ENCODE results near the gene DOCK6.
A peak's percentile ranks its signal among the peaks of the same experiment; 100 is the strongest.

Gene DOCK6

DNA sequence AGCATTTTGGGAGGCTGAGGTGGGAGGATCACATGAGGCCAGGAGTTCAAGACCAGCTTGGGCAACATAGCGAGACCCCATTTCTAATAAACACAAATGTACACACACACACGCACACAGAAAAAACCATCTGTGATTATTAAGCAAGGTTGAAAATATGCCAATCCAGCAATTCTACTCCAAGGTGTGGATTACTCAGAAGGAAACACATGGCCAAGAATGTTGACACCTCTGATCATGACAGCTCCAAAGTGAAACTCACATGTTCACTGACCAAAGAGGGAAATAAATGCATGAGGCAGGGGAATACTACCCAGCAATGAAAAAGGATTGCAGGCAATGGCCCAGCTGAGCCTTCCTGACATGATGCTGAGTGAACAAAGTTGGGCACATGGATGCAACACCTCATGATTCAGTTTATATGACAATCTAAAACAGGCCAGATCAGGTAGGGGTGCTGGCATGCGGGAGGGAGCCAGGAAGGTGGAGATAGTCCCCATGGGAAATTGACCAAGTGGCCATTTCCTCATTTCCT, 4.4 kb downstream of the DOCK6 start (continued):
- TF ChIP-seq ZNF585B (tag by site-specific recombination; IDR thresholded peaks at IDR 0.05) (no peak), ZFHX2 (tag by site-specific recombination; conservative IDR thresholded peaks at IDR 0.05) (no peak), PRDM1 (tag by site-specific recombination; IDR thresholded peaks at IDR 0.05) (no peak), ZNF623 (tag by site-specific recombination; IDR thresholded peaks at IDR 0.05) (0 out of 2 replicates have a peak, but pooled peaks have one; percentile 8), ZNF529 (tag by site-specific recombination; IDR thresholded peaks at IDR 0.05; ENCODE audit: insufficient replicate concordance) (no peak), ZBTB17 (tag by site-specific recombination; IDR thresholded peaks at IDR 0.05) (no peak)

DNA sequence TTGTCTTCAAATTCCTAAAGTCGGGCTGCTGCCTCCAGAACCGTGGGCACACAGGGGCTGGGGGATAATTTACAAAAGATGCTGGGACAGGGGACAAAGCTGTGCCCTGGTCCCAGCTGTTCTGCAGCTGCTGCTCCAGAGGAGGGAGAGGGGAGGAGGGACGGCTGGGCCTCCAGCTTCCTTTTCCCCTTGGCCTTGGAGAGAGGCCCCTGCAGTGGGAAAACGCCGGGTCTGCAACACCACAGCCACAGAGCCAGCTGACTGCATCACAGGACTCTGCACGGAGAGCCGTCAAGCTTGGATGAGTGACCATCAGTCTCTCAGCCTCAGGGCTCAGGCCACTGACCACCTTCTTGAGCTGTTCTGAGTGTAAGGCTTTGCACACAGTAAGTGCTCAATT, 6.1 kb downstream of the DOCK6 start:
- Histone ChIP-seq H3K27ac (ENCODE audit: extremely low read depth, low read depth, low read length) (no peak overlapping the region), H3K36me3 (ENCODE audit: control insufficient read depth in 2 of 2, insufficient read depth in 1 of 2, low read length in 2 of 2) (peaks cover 0 to 11% of the 10 kb centered on the region in 2 experiments; a peak in 1 of 3 replicates), H3K4me3 (ENCODE audit: low read depth, low read length) (no peak overlapping the region), H3K9me3 (ENCODE audit: control insufficient read depth, insufficient read depth, low read depth, low read length) (no peaks in the 10 kb centered on the region), H3K4me1 (ENCODE audit: control insufficient read depth, insufficient read depth, low read length) (no peaks in the 10 kb centered on the region)
- TF ChIP-seq SCRT2 (tag by site-specific recombination; IDR thresholded peaks at IDR 0.05), result no peak
- no peak for TF ChIP-seq FEZF1 (tag by site-specific recombination; IDR thresholded peaks at IDR 0.05)
- no peak for TF ChIP-seq KLF1 (tag by site-specific recombination; IDR thresholded peaks at IDR 0.05)
- TF ChIP-seq ZNF146 (tag by site-specific recombination; IDR thresholded peaks at IDR 0.05), result no peak
- TF ChIP-seq, protein P1, sequence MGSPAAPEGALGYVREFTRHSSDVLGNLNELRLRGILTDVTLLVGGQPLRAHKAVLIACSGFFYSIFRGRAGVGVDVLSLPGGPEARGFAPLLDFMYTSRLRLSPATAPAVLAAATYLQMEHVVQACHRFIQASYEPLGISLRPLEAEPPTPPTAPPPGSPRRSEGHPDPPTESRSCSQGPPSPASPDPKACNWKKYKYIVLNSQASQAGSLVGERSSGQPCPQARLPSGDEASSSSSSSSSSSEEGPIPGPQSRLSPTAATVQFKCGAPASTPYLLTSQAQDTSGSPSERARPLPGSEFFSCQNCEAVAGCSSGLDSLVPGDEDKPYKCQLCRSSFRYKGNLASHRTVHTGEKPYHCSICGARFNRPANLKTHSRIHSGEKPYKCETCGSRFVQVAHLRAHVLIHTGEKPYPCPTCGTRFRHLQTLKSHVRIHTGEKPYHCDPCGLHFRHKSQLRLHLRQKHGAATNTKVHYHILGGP (tag by site-specific recombination; IDR thresholded peaks at IDR 0.05), result no peak
- TF ChIP-seq SALL2 (tag by site-specific recombination; IDR thresholded peaks at IDR 0.05; ENCODE audit: borderline replicate concordance), result no peak
- TF ChIP-seq ZNF239 (tag by site-specific recombination; IDR thresholded peaks at IDR 0.05), result no peak
- TF ChIP-seq ZNF664 (tag by site-specific recombination; IDR thresholded peaks at IDR 0.05), result peak; percentile 83
- no peak for TF ChIP-seq ZNF175 (tag by site-specific recombination; IDR thresholded peaks at IDR 0.05)
- ChIA-PET POLR2A (no interaction called here), CTCF (interaction anchor here (0.6 to 1.1 kb wide), 5 partner anchors 12 to 185 kb away, joined by 3 read pairs; partner anchors contain the start of genes CCDC159 and TMEM205)

DNA sequence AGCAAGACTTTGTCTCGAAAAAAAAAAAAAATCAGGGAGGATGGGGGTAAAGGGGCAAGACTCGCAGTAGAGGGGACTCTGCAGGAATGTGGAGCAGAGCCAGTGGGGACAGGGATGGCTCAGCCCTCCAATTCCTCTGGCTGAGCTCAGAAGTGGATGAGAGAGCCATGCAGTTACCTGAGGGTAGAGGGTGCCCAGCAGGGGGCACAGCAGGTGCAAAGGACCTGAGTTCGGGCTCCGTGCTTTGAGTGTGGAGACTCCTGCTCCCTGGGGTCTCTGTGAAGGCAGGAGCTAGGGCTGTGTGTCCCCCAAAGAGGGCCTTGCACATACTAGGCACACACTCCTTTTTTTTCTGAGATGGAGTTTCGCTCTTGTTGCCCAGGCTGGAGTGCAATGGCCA, 7.7 kb downstream of the DOCK6 start:
- no peak overlapping the region for H3K4me3 ChIP-seq (ENCODE audit: low read depth, low read length)
- TF ChIP-seq ZNF621 (tag by site-specific recombination; IDR thresholded peaks at IDR 0.05) (no peak), ZNF23 (tag by site-specific recombination; IDR thresholded peaks at IDR 0.05; ENCODE audit: borderline replicate concordance) (no peak), ZNF354C (tag by site-specific recombination; IDR thresholded peaks at IDR 0.05; ENCODE audit: borderline replicate concordance, low read depth) (no peak), ZNF623 (tag by site-specific recombination; IDR thresholded peaks at IDR 0.05) (peak; percentile 85), BCL11B (tag by site-specific recombination; IDR thresholded peaks at IDR 0.05; ENCODE audit: low read depth) (no peak), REPIN1 (tag by site-specific recombination; IDR thresholded peaks at IDR 0.05; ENCODE audit: low read depth) (no peak)
- TF ChIP-seq, protein P2, sequence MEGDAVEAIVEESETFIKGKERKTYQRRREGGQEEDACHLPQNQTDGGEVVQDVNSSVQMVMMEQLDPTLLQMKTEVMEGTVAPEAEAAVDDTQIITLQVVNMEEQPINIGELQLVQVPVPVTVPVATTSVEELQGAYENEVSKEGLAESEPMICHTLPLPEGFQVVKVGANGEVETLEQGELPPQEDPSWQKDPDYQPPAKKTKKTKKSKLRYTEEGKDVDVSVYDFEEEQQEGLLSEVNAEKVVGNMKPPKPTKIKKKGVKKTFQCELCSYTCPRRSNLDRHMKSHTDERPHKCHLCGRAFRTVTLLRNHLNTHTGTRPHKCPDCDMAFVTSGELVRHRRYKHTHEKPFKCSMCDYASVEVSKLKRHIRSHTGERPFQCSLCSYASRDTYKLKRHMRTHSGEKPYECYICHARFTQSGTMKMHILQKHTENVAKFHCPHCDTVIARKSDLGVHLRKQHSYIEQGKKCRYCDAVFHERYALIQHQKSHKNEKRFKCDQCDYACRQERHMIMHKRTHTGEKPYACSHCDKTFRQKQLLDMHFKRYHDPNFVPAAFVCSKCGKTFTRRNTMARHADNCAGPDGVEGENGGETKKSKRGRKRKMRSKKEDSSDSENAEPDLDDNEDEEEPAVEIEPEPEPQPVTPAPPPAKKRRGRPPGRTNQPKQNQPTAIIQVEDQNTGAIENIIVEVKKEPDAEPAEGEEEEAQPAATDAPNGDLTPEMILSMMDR (tag by site-specific recombination; IDR thresholded peaks at IDR 0.05), result peak; percentile 24; the same call in 1 of the 2 replicates
- ChIA-PET POLR2A (interaction anchor here (0.7 kb wide), 1 partner anchor 42 kb away, joined by 4 read pairs; no protein-coding TSS in a partner anchor), CTCF (interaction anchor here (0.7 kb wide), 2 partner anchors 129 to 197 kb away, joined by 3 to 4 read pairs; no protein-coding TSS in a partner anchor)
- H3K9me3 ChIP-seq (ENCODE audit: control insufficient read depth, insufficient read depth, low read depth, low read length), result no peaks in the 10 kb centered on the region
- no peak overlapping the region for H3K27ac ChIP-seq (ENCODE audit: extremely low read depth, low read depth, low read length)
- no peaks in the 10 kb centered on the region for H3K4me1 ChIP-seq (ENCODE audit: control insufficient read depth, insufficient read depth, low read length)
- H3K36me3 ChIP-seq (ENCODE audit: control insufficient read depth in 2 of 2, insufficient read depth in 1 of 2, low read length in 2 of 2), result peaks cover 0 to 18% of the 10 kb centered on the region in 2 experiments; a peak in 2 of 3 replicates
